GM12801 (cell line): ENCODE data around the gene CACNG8.

ENCODE experiments used
- TF ChIP-seq, protein P1 (sequence below): IDR thresholded peaks from one replicate; pipeline ENCODE4 v1.5.1; 2011; ENCODE audit warnings: control low read depth; ENCODE audit not compliant: insufficient read length; ENCODE audit errors: extremely low read depth

The CACNG8 gene

DNA sequence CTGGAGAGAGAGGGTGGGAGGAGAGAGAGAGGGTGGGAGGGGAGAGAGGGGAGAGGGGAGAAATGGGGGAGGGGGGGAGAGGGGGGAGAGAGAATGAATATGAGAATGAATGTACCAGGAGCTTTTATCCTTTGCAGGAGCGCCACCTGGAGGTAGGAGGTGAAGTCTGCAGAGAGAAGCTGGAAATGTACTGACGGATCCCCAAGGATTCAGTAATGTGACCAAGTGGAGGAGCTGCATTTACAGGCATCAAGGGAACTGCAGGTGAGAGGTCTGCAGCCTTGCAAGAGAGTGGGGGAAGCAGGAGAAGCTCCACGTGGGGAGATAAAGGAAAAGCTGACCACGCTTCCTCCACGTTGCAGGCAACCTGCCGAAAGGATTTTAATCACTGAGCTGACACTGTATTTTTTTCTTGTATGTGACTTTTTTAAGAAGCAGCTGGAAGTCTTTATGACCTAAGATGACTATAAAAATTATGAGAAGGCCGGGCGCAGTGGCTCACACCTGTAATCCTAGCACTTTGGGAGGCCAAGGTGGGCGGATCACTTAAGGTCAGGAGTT lies 67.3 kb downstream of the CACNG8 start:
- TF ChIP-seq, protein P1, sequence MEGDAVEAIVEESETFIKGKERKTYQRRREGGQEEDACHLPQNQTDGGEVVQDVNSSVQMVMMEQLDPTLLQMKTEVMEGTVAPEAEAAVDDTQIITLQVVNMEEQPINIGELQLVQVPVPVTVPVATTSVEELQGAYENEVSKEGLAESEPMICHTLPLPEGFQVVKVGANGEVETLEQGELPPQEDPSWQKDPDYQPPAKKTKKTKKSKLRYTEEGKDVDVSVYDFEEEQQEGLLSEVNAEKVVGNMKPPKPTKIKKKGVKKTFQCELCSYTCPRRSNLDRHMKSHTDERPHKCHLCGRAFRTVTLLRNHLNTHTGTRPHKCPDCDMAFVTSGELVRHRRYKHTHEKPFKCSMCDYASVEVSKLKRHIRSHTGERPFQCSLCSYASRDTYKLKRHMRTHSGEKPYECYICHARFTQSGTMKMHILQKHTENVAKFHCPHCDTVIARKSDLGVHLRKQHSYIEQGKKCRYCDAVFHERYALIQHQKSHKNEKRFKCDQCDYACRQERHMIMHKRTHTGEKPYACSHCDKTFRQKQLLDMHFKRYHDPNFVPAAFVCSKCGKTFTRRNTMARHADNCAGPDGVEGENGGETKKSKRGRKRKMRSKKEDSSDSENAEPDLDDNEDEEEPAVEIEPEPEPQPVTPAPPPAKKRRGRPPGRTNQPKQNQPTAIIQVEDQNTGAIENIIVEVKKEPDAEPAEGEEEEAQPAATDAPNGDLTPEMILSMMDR = no peak

DNA sequence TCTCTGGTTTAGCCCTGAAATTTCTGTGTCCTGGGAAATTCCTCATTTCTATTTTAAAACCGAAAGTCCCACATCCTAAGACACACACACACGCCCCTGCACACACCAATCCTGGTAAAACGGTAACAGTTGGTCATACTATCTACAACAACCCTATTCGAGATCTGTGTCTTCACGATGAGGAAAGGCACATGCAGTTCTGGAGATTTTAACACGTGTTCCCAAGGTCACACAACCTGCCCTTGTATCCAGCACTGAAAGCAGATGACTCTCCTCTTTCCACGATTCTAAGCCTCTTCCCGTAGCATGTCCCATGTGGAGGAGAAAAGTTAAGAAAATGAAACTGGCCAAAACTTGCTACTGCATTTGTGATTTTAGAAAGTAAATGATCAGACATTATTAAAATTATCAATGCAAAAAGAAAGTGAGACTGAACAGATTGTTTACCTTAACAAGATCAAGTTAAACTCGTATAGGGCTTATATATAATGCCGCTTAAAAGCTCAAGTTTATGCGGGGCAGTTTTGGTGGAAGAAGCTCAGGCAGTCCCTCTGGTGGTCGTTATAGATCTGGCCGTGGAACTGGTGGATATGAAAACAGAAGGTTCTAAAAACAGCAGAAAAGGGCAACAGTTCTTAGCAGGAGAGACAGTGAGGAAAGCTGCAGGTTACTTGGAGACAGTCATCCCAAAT lies 68.3 kb downstream of the CACNG8 start:
- TF ChIP-seq, protein P1 = no peak

DNA sequence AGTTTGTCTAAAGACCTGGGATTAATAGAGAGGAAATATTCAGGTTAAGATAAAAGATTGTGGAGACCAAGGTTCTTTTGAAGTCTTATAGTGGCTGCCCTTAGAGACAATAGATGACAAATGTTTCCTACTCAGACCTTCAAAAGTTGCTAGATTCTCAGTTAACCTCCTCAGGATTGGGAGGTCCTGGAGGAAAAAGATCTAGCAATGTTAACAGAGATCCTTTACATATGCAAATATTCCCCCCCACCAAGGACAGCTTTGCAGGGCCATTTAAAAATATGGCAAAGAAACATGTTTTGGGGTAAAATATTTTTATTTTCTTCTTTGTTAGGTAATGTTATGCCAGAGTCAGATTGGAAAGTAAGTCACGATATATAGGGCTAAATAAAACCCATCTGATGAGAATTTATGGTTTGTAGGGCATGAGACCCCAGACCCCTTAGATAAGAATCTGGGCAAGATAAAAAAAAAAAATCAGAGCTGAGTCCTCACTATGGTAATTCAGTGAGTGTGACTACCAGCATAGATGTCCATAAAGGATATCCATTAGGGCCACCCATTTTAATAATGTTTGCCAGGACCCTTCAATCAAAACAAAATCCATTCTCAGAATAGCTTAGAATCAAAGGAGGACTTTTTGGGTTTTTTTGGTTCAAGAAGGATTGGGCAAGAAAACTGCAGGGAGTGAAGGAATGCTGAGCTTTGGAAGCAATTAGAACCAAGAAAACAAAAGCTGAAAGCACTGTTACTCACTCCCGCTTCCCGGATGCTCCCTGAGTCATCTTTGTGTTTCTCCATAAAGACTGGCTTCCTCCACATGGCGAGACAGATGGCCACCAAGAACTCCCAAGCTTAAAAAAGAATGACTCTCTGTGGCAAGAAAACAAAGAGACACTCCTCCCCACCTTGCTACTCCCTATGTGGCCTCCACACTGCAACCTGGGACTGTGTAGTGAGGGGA lies 72.8 kb downstream of the CACNG8 start:
- TF ChIP-seq, protein P1 = no peak
